Measurements from ENCODE around the gene UNC93B1.

UNC93B1 gene

DNA sequence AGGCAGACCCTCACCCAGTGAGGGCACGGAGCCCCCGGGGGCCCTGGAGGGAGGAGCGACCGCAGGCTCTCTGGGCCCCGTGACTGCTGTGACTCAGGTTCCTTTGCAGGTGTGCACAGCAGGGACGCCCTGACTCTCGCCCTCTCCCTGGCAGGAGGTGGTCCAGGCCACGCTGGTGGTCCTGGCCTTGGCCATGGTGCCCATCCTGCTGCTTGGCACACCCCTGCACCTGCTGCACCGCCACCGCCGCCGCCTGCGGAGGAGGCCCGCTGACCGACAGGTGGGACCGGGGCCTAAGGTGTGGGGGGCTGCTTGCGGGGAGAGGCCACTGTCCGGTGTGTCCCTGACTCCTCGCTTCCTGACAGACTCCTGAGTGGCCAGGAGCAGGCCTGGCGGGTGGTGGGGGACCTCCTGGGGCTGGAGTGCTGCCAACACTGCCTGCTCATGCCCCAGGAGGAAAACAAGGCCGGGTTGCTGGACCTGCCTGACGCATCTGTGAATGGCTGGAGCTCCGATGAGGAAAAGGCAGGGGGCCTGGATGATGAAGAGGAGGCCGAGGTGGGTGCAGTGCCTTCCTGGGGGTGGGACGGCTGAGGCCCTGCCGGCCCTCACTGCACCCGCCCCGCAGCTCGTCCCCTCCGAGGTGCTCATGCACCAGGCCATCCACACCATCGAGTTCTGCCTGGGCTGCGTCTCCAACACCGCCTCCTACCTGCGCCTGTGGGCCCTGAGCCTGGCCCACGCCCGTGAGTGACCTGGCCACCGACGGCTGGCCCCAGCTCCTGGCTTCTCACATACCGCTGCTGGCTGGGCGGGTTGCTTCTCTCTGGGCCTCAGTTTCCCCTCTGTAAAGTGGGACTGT lies 45.8 kb upstream of the UNC93B1 start:
- TF ChIP-seq, protein P1, sequence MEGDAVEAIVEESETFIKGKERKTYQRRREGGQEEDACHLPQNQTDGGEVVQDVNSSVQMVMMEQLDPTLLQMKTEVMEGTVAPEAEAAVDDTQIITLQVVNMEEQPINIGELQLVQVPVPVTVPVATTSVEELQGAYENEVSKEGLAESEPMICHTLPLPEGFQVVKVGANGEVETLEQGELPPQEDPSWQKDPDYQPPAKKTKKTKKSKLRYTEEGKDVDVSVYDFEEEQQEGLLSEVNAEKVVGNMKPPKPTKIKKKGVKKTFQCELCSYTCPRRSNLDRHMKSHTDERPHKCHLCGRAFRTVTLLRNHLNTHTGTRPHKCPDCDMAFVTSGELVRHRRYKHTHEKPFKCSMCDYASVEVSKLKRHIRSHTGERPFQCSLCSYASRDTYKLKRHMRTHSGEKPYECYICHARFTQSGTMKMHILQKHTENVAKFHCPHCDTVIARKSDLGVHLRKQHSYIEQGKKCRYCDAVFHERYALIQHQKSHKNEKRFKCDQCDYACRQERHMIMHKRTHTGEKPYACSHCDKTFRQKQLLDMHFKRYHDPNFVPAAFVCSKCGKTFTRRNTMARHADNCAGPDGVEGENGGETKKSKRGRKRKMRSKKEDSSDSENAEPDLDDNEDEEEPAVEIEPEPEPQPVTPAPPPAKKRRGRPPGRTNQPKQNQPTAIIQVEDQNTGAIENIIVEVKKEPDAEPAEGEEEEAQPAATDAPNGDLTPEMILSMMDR (IDR thresholded peaks at IDR 0.05; ENCODE audit: low read depth, low read length, missing control alignments), result no peak
- in situ Hi-C loops (cut with HindIII; ENCODE audit: low pct_ligation_motif_present, low sequenced_read_pairs), result no loop called here
- DNase-seq, result no peak
- Histone ChIP-seq H3K36me3 (replicated peaks) (peaks cover 72% of the 10 kb centered on the region), H3K27me3 (replicated peaks) (no peaks in the 10 kb centered on the region), H3K4me3 (ENCODE audit: low read depth, low read length) (no peak overlapping the region), H3K27ac (no peak overlapping the region)

- no peak overlapping the region for H3K27ac ChIP-seq
- in situ Hi-C loops (cut with HindIII; ENCODE audit: low pct_ligation_motif_present, low sequenced_read_pairs), result no loop called here
- no peak overlapping the region for H3K4me3 ChIP-seq (ENCODE audit: low read depth, low read length)
- no peak for DNase-seq
- H3K36me3 ChIP-seq (replicated peaks), result peaks cover 80% of the 10 kb centered on the region
- TF ChIP-seq, protein P1 (IDR thresholded peaks at IDR 0.05; ENCODE audit: low read depth, low read length, missing control alignments), result no peak
- H3K27me3 ChIP-seq (replicated peaks), result no peaks in the 10 kb centered on the region
Measured at GRCh38 chr11:68048681-68049508, 45.0 kb upstream of the UNC93B1 start.

- in situ Hi-C loops (cut with HindIII; ENCODE audit: low pct_ligation_motif_present, low sequenced_read_pairs), result no loop called here
- Histone ChIP-seq H3K4me3 (ENCODE audit: low read depth, low read length) (no peak overlapping the region), H3K27me3 (replicated peaks) (no peaks in the 10 kb centered on the region), H3K36me3 (replicated peaks) (peaks cover 86% of the 10 kb centered on the region), H3K27ac (no peak overlapping the region)
- DNase-seq, result no peak
- TF ChIP-seq, protein P1 (IDR thresholded peaks at IDR 0.05; ENCODE audit: low read depth, low read length, missing control alignments), result no peak
Measured at GRCh38 chr11:68047437-68048290, 43.8 kb upstream of the UNC93B1 start.

DNA sequence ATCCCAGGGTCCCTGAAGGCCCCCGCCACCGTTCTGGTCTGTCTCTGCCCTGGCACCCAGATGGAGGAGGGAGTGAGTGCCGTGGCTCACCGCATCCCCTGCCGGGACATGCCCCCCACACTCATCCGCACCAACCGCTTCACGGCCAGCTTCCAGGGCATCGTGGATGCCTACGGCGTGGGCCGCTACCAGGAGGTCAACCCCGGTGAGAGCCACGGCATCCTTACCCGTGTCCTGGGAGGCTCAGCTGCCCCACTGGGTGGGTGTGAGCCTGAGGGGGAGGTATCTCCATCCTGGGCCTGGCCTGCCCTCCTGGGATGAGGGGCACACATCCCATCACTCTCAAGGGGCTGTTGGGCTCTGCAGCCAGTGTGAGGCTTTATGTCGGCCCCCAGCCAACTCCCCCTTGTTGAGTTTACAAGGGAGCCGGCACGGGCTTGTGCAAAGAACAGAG lies 41.0 kb upstream of the UNC93B1 start:
- DNase-seq, result no peak
- in situ Hi-C loops (cut with HindIII; ENCODE audit: low pct_ligation_motif_present, low sequenced_read_pairs), result no loop called here
- H3K4me3 ChIP-seq (ENCODE audit: low read depth, low read length), result no peak overlapping the region
- TF ChIP-seq, protein P1 (IDR thresholded peaks at IDR 0.05; ENCODE audit: low read depth, low read length, missing control alignments), result no peak
- H3K27ac ChIP-seq, result no peak overlapping the region
- peaks cover 69% of the 10 kb centered on the region for H3K36me3 ChIP-seq (replicated peaks)
- no peaks in the 10 kb centered on the region for H3K27me3 ChIP-seq (replicated peaks)

DNA sequence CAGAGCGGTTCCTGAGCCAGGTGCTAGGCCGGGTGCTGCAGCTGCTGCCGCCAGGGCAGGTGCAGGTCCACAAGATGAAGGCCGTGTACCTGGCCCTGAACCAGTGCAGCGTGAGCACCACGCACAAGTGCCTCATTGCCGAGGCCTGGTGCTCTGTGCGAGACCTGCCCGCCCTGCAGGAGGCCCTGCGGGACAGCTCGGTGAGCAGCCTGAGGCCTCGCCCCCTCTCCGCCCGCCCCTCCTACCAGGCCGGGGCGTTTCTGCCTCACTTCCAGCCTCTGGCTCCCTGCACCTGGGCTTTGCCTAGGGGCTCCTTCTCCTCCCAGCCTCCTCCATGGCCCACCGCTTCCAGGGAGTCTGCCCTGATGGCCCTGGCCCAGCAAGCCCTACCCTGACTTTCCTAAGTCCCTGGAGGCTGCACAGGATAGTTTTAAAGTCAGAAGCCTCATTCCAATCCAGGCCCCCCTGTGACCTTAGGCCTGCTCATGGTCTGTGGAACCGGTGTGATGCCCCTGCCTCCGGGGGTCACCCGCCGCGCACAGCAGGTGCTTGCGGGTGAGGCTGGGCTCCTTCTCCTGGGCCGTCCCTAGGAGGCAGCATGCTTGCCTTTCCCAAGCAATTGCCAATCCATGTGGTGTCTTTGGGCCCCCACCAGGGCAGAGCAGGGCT lies 40.4 kb upstream of the UNC93B1 start:
- DNase-seq, result no peak
- peaks cover 63% of the 10 kb centered on the region for H3K36me3 ChIP-seq (replicated peaks)
- no peak overlapping the region for H3K4me3 ChIP-seq (ENCODE audit: low read depth, low read length)
- H3K27ac ChIP-seq, result no peak overlapping the region
- no peaks in the 10 kb centered on the region for H3K27me3 ChIP-seq (replicated peaks)
- TF ChIP-seq, protein P1 (IDR thresholded peaks at IDR 0.05; ENCODE audit: low read depth, low read length, missing control alignments), result peak; percentile 22
- in situ Hi-C loops (cut with HindIII; ENCODE audit: low pct_ligation_motif_present, low sequenced_read_pairs), result no loop called here

Data from brain microvascular endothelial cell (primary cell).